Measurements from ENCODE around the gene FAM193A.
"Not testable (repeated sequence)": the region's sequence is repeated elsewhere in the genome, so short reads cannot be mapped to it uniquely, and the experiment has no call there.

Gene FAM193A

DNA sequence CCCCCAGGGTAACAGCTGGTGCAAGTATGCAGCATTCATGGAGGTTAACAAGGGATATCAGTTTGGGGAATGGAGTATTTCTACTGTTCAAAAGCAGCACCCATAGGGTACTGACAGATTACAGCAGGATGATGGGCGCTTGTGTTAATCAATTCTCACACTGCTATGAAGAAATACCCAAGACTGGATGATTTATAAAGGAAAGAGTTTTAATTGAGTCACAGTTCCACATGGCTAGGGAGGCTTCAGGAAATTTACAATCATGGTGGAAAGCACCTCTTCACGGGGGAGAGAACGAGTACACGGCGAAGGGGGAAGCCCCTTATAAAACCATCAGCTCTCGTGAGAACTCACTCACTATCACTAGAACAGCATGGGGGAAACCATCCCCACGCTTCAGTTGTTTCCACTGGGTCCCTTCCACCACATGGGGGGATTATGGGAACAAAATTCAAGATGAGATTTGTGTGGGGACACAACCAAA, 155.5 kb downstream of the FAM193A start:
- DNase-seq (ENCODE audit: low spot score): no peak

- no peak for DNase-seq (ENCODE audit: low spot score)
These were observed 158.2 kb downstream of the FAM193A start for GRCh38 chr4:2694691-2695090.

GRCh38 chr4:2695346-2696060, 159.1 kb downstream of the FAM193A start:
- no peak for DNase-seq (ENCODE audit: low spot score)

- DNase-seq (ENCODE audit: low spot score): peak; percentile 86
These were observed 160.0 kb downstream of the FAM193A start for GRCh38 chr4:2696423-2696822.

DNA sequence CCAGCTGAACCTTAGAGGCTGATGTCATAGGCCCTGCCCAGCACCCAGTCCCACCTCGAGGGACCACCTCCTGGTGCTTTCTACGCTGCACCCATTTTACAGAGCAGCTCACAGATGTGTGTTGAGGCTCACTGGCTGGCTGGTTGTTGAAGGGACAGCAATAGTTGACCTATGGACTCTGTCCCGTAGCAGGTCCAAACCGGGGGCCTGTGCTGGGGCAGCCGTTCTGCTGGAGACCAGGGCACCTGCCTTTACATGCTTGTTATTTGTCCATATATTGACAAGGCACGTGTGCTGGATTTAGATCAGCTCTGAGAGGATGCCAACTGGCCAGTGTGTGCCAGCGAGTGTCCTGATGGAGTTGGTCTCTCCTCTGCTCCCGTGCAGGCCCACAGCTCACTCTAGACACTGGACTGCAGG, 161.6 kb downstream of the FAM193A start:
- DNase-seq (ENCODE audit: low spot score): no peak

DNA sequence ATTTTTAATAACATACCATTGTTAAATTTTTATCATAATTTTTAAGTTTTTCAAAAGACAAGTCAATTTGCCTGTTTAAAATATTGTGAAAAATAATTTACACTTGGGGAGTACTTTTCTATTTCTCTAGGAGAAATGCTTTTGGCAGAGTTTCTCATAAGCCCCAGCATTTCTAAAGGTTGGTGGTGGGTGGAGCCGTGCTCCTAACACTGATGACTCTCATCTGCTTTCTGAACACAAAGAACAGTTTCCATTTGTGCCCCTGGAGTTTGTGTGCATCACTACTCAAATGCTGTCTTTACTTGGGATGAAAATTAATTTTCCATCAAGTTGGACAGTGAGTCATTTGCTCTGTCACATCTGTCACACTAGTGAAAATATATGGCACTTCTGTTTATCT, 162.1 kb downstream of the FAM193A start:
- no peak for DNase-seq (ENCODE audit: low spot score)

DNA sequence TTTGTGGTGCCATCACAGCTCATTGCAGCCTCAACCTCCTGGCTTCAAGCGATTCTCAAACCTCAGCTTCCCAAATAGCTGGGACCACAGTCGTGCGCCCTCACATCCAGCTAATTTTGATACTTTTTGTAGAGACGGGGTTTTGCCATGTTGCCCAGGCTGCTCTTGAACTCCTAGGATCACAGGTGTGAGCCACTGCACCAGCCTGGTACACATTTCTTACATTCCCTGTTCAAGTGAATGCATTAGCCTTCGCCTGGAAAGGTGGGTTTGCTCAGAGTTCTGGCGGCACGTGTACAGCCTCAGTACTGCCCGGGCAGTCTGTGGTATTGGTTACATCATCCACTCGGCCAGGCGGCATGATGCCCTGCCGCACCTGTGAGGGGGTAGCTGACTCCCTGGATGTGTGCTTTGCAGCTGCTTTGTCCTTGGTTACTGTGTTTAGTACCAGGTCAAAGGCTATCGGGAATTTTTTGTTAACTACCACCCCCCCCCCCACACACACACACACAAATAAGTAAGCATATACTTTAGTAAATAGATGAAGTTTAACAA, 162.6 kb downstream of the FAM193A start:
- DNase-seq (ENCODE audit: low spot score): no peak

GRCh38 chr4:2699534-2699933, 163.1 kb downstream of the FAM193A start:
- DNase-seq (ENCODE audit: low spot score): no peak

GRCh38 chr4:2700031-2700430, 163.6 kb downstream of the FAM193A start:
- DNase-seq (ENCODE audit: low spot score): no peak

DNA sequence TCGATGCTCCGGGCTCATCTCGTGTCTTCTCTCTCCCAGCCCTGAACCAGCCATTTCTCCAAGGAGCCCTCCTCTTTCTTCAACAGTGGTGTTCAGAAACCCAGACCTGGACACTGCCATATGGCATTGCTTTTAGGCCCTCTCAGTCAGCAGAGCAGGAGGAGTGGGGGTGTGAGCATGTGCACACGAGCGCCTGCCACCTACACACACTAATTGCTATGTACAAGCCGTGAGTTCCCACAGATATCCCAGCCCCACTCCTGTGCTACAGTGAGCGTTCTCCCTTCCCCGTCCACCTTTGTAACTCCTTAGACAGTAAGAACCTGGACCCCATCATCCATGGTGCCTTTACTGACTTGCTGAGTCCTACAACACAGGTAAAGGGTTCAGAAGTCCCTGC, 165.9 kb downstream of the FAM193A start:
- no peak for DNase-seq (ENCODE audit: low spot score)

DNA sequence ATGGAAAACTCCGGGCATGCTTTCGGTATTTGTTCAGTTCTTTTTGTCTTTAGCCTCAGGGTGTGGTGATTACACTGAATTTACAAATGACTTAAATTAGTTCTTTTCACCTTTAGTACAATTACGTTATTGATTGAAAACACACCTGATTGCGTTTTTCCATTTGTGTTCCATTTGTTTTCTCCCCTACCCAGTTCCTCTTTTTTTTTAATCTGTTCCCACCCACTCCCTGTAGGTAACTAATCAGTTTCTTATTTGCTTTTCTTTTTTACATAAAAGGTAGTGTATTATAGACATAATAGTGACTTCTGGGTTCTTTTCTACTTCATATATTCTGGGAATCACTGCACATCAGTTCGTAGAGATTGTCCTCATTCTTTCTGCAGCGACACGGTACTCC, 166.3 kb downstream of the FAM193A start:
- no peak for DNase-seq (ENCODE audit: low spot score)

DNA sequence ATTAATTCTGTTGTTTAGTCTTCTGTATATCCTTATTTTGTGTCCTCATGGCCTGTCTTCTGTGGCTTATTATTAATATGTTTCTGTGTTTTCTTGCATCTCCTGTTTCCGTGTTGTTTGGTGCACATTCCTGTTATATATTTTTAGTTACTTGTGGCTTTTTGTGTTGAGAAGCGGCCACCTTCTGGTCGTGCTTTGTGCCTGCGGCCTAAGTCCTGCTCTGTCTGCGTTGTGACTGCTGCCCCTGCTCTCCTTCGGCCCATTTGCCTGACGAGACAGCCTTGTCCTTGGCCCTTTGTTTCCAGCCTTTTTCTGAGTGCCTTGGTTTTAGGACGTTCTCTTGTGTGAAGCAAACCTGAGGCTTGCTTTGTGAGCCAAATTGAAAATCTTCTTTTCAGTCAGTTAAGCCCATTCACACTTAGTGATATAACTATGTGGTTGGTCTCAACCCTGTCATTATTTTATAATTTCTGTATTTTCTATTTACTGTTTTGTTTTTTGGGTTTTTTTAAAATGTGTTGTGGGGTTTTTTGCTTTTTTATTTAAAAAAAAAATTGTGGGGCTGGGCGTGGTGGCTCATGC, 175.9 kb downstream of the FAM193A start:
- no peak for DNase-seq (ENCODE audit: low spot score)

DNA sequence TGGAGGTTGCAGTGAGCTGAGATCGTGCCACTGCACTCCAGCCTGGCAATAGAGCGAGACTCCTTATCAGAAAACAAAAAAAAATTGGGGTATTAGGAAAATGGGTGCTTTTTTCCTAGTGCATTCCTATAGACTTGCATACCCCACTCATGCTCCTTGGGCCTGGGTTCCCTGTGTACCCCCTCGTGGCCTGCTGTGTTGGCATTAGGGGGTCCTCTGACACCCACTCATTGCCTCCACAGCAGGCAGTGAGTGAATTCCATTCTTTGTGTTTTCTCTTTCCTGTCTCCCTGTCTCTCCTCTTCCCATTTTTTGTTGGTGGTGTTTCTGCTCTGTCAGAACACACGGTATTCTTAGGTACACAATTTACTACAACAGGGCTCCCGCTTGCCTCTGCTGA, 176.9 kb downstream of the FAM193A start:
- no peak for DNase-seq (ENCODE audit: low spot score)

GRCh38 chr4:2714061-2714770, 177.8 kb downstream of the FAM193A start:
- DNase-seq (ENCODE audit: low spot score): no peak

DNA sequence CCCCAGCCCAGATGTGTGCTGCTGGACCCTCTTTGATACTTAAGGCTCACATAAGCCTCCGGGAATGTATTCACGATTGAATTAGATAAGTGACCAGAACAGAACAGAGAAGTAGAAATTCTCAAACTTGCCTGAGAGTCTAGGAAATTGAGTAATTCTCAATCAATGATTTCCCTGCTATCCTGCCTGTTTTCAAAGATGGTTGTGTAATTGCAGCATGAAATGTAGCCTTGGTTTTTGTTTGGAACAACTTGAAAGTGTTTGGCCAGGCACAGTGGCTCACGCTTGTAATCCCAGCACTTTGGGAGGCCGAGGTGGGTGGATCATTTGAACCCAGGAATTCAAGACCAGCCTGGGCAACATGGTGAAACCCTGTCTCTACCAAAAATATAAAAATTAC, 178.5 kb downstream of the FAM193A start:
- no peak for DNase-seq (ENCODE audit: low spot score)

- no peak for DNase-seq (ENCODE audit: low spot score)
These were observed 179.0 kb downstream of the FAM193A start for GRCh38 chr4:2715426-2715825.

DNA sequence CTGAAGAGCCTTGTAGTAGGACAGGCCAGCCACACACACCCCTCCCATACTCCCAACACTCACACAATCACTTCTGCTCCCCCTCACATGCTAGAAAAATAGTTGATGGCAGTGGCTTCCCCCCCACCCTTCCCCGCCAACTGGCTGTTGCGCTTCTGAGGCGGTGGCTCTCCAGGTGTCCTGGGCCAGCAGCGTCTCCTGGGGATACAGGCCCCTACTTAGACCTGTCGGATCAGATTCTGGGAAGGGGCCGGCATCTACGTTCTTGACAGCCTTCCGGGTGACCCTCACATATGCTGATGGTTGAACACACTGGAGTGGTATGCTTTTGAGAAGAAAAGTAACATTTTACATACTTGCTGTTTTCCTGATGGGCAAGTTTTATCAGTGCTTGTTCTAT, 179.8 kb downstream of the FAM193A start:
- DNase-seq (ENCODE audit: low spot score): no peak

GRCh38 chr4:2721586-2721985, 185.1 kb downstream of the FAM193A start:
- DNase-seq (ENCODE audit: low spot score): no peak

- DNase-seq (ENCODE audit: low spot score): no peak
These were observed 185.6 kb downstream of the FAM193A start for GRCh38 chr4:2722033-2722432.

DNA sequence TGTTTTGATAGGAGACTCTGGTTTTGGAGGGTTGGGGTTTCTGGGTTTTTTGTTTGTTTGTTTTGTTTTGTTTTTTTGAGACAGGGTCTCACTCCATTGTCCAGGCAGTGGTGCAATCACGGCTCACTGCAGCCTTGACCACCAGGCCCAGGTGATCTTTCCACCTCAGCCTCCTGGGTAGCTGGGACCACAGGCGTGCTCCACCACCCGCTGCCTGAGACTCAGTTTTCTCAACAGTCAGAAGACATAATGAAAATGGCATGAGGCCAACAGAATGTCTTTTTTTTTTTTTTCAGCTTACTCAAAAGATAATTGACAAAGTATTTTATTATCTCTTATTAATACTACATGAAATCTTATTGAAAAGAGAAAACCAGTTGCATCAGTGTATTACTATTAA, 187.3 kb downstream of the FAM193A start:
- DNase-seq (ENCODE audit: low spot score): no peak

GRCh38 chr4:2725380-2725779, 188.9 kb downstream of the FAM193A start:
- no peak for DNase-seq (ENCODE audit: low spot score)

GRCh38 chr4:2726881-2727280, 190.4 kb downstream of the FAM193A start:
- not testable (repeated sequence) for DNase-seq (ENCODE audit: low spot score)

DNA sequence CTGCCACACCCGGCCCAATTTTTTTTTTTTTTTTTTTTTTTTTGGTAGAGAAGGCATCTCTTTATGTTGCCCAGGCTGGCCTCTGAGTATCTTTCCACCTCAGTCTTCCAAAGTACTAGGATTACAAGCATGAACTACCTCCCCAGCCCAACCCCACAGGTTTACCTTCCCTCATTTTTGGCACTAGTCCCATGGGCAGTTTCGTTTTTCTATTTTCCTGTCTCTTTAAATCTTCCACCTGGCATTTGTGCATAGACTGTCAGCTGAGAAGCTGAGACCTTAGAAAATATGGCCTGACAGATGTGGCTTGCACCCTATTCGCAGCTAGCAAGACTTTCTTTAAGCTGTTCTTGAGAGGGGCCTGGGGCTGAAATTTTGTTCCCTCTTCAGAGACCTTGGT, 191.8 kb downstream of the FAM193A start:
- no peak for DNase-seq (ENCODE audit: low spot score)
